ENCODE data around the gene STXBP3.
"Not testable (repeated sequence)": the region's sequence is repeated elsewhere in the genome, so short reads cannot be mapped to it uniquely, and the experiment has no call there.

The STXBP3 gene

DNA sequence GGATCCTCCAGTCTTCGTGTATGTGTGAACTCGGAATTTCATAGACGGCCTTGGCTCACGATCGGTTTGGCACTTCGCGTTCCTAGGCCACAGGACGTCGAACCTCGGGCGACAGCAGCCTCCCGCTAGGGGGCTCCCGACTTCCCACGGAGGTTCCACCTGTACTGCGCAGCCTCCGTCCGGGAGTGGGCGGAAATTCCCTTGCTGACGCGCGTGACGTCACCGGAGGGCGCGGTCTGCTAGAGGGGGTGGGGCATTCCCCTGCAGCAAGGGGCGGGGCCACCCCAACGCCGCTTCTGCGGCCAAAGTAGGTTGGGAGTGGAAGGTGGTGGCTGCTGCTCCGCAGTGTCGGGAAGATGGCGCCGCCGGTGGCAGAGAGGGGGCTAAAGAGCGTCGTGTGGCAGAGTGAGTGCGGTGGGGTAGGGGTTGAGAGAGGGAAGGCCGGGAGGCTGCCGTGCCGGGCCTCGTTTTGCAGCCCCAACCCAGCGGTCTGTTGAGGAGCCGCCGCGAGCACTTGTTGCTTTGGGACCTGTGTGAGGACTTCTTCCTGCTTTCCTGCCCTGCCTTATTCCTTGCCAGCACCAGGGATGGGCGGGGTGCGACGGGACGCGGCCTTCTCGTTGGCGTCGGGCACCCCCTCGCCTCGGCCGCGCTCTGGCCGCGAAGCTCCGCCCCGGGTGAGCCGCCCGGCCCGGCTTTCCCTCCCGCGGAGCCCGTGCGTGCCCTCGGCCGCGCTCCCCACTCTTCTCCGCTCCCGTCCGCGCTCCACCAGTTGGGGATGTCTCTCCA is at the start of gene STXBP3:
Gene STXBP3, plus strand, starts transcription at position 293 of the 789 bp plus-strand sequence. Its CDS starts 64 bp downstream, at position 357.
- DNase-seq (ENCODE audit: low read depth in 2 of 2): peak; percentile 93 to 94

GRCh38 chr1:108699375-108700332 is 46.8 kb upstream of the STXBP3 start:
- DNase-seq (ENCODE audit: low read depth in 2 of 2): no peak

DNA sequence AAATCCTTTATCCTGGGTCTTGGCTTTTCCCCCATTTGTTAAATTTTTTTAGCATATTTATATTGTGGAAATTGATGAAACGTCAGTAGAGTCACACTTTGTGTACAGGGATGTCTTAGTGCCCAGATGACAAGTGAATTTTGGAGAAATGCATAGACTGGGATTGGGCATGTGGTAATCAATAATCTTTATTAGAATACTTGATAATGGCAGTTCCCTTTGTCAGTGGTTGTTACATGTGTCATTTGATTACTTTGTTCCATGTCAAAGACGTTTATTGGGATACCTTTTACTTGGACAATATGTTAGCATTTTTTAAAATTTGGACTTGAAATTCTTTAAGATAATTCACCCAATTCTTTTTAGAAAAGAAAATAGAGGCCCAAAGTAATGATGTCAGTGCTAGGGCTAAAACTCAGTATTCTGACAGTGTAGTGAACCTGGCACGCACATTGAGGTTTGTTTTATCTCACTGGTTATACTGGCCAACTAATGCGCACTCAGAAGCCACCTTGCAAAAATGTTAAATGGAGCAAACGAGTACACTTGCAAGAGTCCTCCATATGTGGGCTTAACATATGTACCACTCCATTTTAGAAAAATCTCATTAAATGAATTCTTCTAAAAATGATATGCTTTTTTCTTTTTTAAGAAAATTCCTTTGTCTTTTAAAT is 45.2 kb upstream of the STXBP3 start:
- no peak for DNase-seq (ENCODE audit: low read depth in 2 of 2)

GRCh38 chr1:108702109-108702508 is 44.4 kb upstream of the STXBP3 start:
- not testable (repeated sequence) for DNase-seq (ENCODE audit: low read depth in 2 of 2)

GRCh38 chr1:108703939-108704338 is 42.5 kb upstream of the STXBP3 start:
- DNase-seq (ENCODE audit: low read depth in 2 of 2): no peak

DNA sequence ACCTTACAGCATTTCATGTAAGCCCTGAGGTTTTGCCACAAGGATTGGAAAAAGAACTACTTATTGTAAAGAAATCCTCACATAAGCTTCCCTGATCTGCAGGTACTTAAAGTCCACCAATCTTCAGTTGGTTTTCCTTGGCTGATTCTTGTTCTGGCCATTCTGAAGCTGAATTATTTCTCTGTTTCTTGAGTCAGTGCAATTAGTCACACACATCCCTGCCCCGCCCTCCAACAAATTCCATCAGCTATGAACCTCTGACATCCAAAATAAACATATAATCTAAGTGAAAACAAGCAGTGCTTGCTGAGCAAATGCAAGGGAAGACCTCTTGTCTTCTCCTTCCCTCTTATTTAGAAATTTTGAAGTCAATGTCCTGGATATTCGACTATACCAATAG is 42.0 kb upstream of the STXBP3 start:
- no peak for DNase-seq (ENCODE audit: low read depth in 2 of 2)

DNA sequence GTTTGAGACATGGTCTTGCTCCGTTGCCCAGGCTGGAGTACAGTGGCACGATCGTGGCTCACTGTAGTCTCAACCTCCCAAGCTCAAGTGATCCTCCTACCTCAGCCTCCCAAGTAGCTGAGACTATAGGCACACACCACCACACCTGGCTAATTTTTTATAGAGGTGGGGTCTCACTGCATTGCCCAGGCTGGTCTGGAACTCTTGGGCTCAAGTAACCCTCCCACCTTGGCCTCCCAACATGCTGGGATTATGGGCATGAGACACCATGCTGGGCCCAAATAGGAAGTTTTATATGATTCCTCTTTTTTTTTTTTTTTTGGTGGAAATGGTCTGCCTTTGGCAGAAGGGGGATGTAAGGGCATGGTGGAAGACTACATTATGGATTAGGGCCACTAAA is 39.8 kb upstream of the STXBP3 start:
- no peak for DNase-seq (ENCODE audit: low read depth in 2 of 2)

- no peak for DNase-seq (ENCODE audit: low read depth in 2 of 2)
Measured at GRCh38 chr1:108708691-108709660, 37.5 kb upstream of the STXBP3 start.

GRCh38 chr1:108712606-108713150 is 33.8 kb upstream of the STXBP3 start, which contains the start of gene FNDC7:
Gene FNDC7, plus strand, starts transcription at chr1:108712908. Its CDS starts 26 bp downstream, at chr1:108712934.
- no peak for DNase-seq (ENCODE audit: low read depth in 2 of 2)

DNA sequence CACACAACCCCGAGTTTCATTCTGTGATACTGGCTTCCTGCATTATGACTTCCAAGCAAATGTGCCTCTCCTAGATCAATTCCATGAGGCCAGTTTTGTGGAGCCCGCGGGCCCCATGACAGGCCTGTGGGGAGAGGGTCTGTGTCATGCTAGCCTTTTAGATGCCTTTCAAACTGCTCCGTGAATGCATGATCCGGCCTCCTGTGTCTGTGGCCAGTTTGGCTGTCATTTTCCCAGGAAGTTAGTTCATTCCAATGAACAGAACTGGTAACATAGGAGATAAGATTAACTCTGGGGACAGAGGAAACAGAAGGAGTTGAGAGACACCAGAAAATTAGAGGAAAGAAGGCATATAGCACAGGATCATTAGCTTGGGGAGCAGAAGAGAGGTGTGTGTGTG is 30.5 kb upstream of the STXBP3 start:
- DNase-seq (ENCODE audit: low read depth in 2 of 2): no peak

DNA sequence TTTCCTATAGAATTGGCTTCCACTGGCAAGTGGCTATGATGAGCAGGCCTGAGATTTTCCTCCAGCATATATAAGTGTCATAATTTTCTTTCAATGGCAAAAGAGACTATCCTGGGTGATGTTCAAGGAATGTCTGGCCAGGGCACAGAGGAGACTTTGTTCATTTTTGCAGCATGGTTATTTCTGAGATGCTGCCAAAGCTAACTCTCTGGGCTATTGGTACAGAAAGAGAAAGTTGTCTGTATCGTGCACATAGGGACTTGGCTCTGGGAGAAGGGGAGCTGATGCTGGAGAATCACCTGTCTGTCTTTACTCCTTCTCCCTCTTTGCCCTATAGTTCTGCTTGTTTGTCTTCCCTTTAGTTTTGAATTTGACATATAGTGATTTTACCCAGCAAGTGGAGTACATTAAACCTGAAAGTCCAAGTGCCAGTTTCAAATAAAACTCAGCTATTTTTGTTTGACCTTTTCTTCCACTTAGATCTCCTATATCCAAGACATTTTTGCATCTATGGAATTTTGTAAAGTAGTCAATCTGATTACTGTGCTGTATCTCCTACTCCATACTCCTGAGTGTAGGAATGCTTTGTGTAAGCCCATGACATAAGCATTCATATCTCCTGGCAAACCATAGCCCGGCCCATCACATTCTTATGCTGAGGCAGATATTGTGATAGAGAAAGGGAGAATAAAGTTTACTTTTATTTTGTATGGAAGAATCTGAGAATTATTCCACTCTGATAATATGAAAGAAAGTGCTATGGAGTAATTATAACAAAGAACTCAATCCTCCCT is 29.8 kb upstream of the STXBP3 start:
- no peak for DNase-seq (ENCODE audit: low read depth in 2 of 2)

GRCh38 chr1:108717774-108718316 is 28.6 kb upstream of the STXBP3 start:
- no peak for DNase-seq (ENCODE audit: low read depth in 2 of 2)

DNA sequence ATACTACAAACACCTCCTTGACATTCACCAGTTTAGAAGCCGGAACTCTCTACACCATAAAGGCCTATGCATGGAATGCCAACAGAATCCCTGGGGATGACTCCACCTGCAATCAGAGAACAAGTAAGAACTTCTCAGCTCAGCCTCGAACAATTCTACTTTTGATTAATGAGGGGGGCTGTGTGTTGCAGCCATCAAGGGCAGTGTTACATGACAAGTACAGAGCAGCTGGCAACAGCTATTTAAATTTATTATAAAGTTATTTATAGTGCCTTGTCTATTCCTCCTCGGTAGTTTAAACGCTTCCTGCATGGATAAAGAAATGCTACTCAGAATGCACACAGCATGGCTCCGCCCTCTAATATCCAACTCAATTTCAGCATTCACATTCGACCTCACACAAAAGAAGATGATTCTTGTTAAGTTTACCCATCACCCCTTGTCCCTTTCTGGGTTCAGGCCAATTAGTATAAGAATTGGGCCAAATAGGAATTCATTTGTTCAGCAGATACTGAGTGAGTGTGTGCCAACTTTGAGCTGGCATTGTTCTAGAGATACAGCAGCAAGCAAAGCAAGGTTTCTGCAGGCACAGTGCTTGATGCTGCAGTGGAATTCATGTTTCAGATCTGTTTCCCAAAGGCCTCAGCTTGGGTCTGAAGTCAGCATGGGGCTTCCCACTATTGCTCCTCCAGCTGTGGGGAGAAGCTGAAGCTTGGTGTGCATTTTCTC is 27.4 kb upstream of the STXBP3 start:
- no peak for DNase-seq (ENCODE audit: low read depth in 2 of 2)

DNA sequence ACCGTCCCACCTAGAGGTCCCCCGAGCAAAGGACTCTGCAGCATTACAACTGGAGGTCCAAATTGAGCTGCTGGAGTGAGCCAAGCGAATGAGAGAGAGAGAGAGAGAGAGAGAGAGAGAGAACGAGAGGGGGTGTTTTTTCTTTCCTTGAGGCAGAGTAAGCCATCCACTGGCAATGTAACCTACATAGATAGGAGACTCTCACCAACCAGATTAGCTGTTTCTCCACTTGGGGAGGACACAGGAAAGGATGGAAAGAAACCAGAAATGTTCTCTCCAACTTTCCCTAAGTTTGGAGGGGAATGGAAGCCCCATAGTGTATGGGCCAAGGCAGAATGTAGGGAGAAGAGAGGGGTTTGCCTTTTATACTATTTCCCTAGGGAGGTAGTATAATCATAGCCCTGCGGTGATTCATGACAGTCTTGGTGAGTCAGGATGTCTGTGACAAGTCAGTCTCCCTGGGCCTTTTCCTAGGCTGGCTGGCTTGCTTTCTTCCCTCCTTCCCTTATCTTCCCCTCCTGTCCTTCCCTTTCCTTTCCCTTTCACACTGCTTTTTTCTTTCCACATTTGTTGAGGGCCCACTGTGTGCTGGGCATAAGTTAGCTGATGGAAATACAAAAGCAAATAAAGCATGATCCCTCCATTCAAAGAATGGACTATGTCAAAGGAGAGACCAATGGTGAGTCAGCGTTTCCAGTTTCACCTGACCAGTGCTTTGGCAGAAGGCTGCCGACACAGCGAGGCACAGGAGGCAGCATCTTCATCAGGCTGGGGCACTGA is 26.6 kb upstream of the STXBP3 start:
- DNase-seq (ENCODE audit: low read depth in 2 of 2): peak; percentile 56 to 68

DNA sequence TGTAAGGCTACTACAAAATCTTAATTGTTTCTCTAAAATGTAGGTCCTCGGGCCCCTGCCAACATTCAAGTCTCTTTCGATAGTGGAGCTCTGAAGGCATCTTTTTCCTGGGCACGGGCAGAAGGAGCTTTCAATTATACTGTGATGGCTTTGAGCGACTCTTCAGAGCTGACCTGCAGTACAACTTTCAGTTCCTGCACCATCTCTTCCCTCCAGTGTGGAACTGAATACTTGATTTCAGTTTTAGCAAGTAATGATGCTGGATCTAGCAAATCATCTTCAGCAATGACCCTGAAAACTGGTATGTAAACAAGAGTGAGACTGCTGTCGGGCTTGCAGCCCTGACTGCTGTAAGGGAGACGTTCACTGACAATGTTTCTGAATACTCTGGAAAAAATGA is 24.2 kb upstream of the STXBP3 start:
- no peak for DNase-seq (ENCODE audit: low read depth in 2 of 2)

- DNase-seq (ENCODE audit: low read depth in 2 of 2): no peak
Measured at GRCh38 chr1:108725906-108726305, 20.6 kb upstream of the STXBP3 start.

DNA sequence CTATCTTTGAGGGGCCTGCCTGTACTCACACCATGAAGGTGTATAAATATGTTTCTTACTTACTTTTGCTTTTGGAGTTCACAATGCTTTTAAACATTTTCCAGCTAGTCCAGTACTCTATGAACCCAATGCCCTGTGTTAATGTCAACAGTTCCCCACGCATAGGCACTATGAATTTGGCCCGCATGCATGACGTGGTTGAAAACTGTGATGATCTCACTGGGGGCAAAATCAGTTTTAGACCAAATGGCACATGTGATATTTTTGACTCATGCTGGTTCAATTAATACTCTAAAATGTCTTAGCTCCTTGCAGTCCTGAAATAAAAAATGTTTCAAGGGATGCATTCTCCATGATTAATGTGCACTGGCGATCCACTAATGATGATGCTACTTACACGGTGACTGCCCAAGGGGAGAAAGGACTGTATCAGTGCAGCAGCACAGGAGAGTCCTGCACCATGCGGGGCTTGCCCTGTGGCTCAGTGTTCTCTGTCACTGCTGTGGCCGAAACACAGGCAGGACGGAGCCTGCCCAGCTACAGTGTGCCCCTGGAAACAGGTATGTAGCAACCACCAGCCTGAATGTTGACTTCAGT is 18.0 kb upstream of the STXBP3 start:
- DNase-seq (ENCODE audit: low read depth in 2 of 2): no peak
